OCI-LY7 (cell line): ENCODE results near the gene EIPR1. TPM values are rescaled to one million over a fixed set of nuclear protein-coding genes. Genes with fewer than 3 reads are reported as not detected.
"Not testable (repeated sequence)": the region's sequence is repeated elsewhere in the genome, so short reads cannot be mapped to it uniquely, and the experiment has no call there.

Experiments used
- BruUV-seq: library from RNA; stranded (reverse); fragments of 400-500 nt; replicated peaks from 2 replicates; lab custom pipeline; 2021; lab: Mats Ljungman, UMichigan
- CTCF ChIA-PET: fragments of 300-600 bp; sonication (Branson Sonifier 250); formaldehyde crosslinking; loops from one replicate; lab custom pipeline; 2022; ENCODE audit warnings: antibody characterized with exemption; ENCODE audit not compliant: unreplicated experiment; lab: Charles Lee
- POLR2A ChIA-PET: fragments of 300-600 bp; sonication (Branson Sonifier 250); formaldehyde crosslinking; loops from one replicate; lab custom pipeline; 2022; ENCODE audit warnings: antibody characterized with exemption; lab: Charles Lee
- DNase-seq: peaks from one replicate; pipeline ENCODE4 v3.0.0-alpha.2; 2015; ENCODE audit warnings: low spot score
- H2AFZ ChIP-seq: fragments of 200-600 bp; sonication (generic), shearing (Covaris generic); 2 replicates; pipeline ENCODE4 v1.6.1; 2014; ENCODE audit warnings: mild to moderate bottlenecking, antibody characterized with exemption, low read length, moderate library complexity
- H3K27ac ChIP-seq: fragments of 200-600 bp; sonication (generic); 2 replicates; pipeline ENCODE4 v1.5.1; 2014; ENCODE audit warnings: mixed run types, low read depth, mild to moderate bottlenecking, moderate library complexity, low read length, inconsistent platforms; ENCODE audit not compliant: poor library complexity, severe bottlenecking
- H3K36me3 ChIP-seq: fragments of 200-600 bp; sonication (generic); 2 replicates; pipeline ENCODE4 v1.6.1; 2014; ENCODE audit warnings: mild to moderate bottlenecking, antibody characterized with exemption, low read length, moderate library complexity, mixed read lengths; ENCODE audit not compliant: insufficient read depth
- H3K4me1 ChIP-seq: fragments of 200-600 bp; sonication (generic); 2 replicates; pipeline ENCODE4 v1.5.1; 2014; ENCODE audit warnings: mild to moderate bottlenecking, low read length; ENCODE audit not compliant: insufficient read depth, poor library complexity, severe bottlenecking
- H3K4me2 ChIP-seq: fragments of 200-600 bp; sonication (generic); 2 replicates; pipeline ENCODE4 v1.6.1; 2014; ENCODE audit warnings: mild to moderate bottlenecking, low read length
- H3K4me3 ChIP-seq: fragments of 200-600 bp; sonication (generic); 2 replicates; pipeline ENCODE4 v1.5.1; 2014; ENCODE audit warnings: mild to moderate bottlenecking, low read depth, low read length; ENCODE audit not compliant: poor library complexity, severe bottlenecking
- H3K79me2 ChIP-seq: fragments of 200-600 bp; sonication (generic); 2 replicates; pipeline ENCODE4 v1.6.1; 2016; ENCODE audit warnings: low read depth, mild to moderate bottlenecking, low read length, moderate library complexity, mixed read lengths; ENCODE audit not compliant: insufficient read depth
- H3K9me2 ChIP-seq: fragments of 200-600 bp; sonication (generic); 2 replicates; pipeline ENCODE4 v1.6.1; 2016; ENCODE audit warnings: mild to moderate bottlenecking, low read length, mixed read lengths; ENCODE audit not compliant: insufficient read depth
- H3K9me3 ChIP-seq: fragments of 200-600 bp; sonication (generic); 2 replicates; pipeline ENCODE4 v1.6.1; 2014; ENCODE audit warnings: mild to moderate bottlenecking, mixed run types, low read length, mixed read lengths
- H4K20me1 ChIP-seq: fragments of 200-600 bp; sonication (generic); 2 replicates; pipeline ENCODE4 v1.6.1; 2014; ENCODE audit warnings: mild to moderate bottlenecking, antibody characterized with exemption, low read length, moderate library complexity, mixed read lengths; ENCODE audit not compliant: insufficient read depth
- CTCF ChIP-seq: fragments of 200-600 bp; sonication (generic); conservative IDR thresholded peaks from 2 replicates; pipeline ENCODE4 v1.5.1; 2014; ENCODE audit warnings: mild to moderate bottlenecking, antibody characterized with exemption, low read length, moderate library complexity, mixed read lengths
- EZH2phosphoT487 ChIP-seq: fragments of 200-600 bp; sonication (generic); IDR thresholded peaks from 2 replicates; pipeline ENCODE4 v1.6.1; 2018; ENCODE audit warnings: low read depth, borderline replicate concordance, mild to moderate bottlenecking, mixed run types, antibody characterized with exemption, low read length, moderate library complexity, mixed read lengths
- intact Hi-C: fragments of 100-400 bp; cut with micrococcal nuclease; formaldehyde crosslinking; loops from one replicate; pipeline ENCODE4 v1.10.0; 2022; ENCODE audit not compliant: unreplicated experiment
- total RNA-seq, 2 experiments: library from RNA; depleted of rRNA in 1 of 2; stranded (reverse); fragments of >200 nt in 1 of 2; shearing (Covaris generic) in 1 of 2; gene quantifications; 2 replicates each; pipeline ENCODE4 v1.2.3, GENCODE V29; 2014 to 2022

Gene EIPR1
- total RNA-seq, 2 experiments from 2014 or later: 60.5 to 61.7 TPM

GRCh38 chr2:3377279-3377611, 373 bp downstream of the EIPR1 start:
- peaks cover 50% of the 10 kb centered on the region for H3K79me2 ChIP-seq

GRCh38 chr2:3376821-3377220, 797 bp downstream of the EIPR1 start:
- BruUV-seq: no TSS peak
- CTCF ChIA-PET: no interaction called here
- H3K27ac ChIP-seq: peak overlapping the region; percentile 69

More at GRCh38 chr2:3377279-3377611, 373 bp downstream of the EIPR1 start:
- DNase-seq: peak; percentile 56
- ChIA-PET CTCF (no interaction called here), POLR2A (interaction anchor here (0.8 to 1.4 kb wide), 3 partner anchors 10 to 48 kb away, joined by 3 to 4 read pairs (median 3); no protein-coding TSS in a partner anchor)
- Histone ChIP-seq H3K27ac (peak overlapping the region; percentile 69), H3K9me3 (no peaks in the 10 kb centered on the region), H3K4me3 (peak overlapping the region; percentile 96), H3K4me1 (peaks cover 28% of the 10 kb centered on the region), H3K4me2 (peak overlapping the region; percentile 79), H3K9me2 (no peaks in the 10 kb centered on the region), H4K20me1 (no peaks in the 10 kb centered on the region; the same call in 1 of the 2 replicates), H2AFZ (peak overlapping the region; percentile 79), H3K36me3 (peaks cover 19% of the 10 kb centered on the region)
- intact Hi-C loops: loop anchor here (5.0 kb wide), 2 partner anchors 140 to 225 kb away; partner anchors contain the start of gene ADI1
- TSS peak; percentile 73 for BruUV-seq
- TF ChIP-seq EZH2phosphoT487 (no peak), CTCF (no peak)

GRCh38 chr2:3369340-3370181, 8.1 kb downstream of the EIPR1 start:
- H4K20me1 ChIP-seq, H3K4me1 ChIP-seq, H2AFZ ChIP-seq, H3K27ac ChIP-seq, BruUV-seq, intact Hi-C loops, H3K9me2 ChIP-seq, H3K9me3 ChIP-seq, POLR2A ChIA-PET, H3K4me2 ChIP-seq, CTCF ChIA-PET, DNase-seq, H3K4me3 ChIP-seq: not testable (repeated sequence)
- Histone ChIP-seq H3K79me2 (peaks cover 33% of the 10 kb centered on the region), H3K36me3 (peaks cover 12% of the 10 kb centered on the region)

More at GRCh38 chr2:3376821-3377220, 797 bp downstream of the EIPR1 start:
- no peak for TF ChIP-seq EZH2phosphoT487
- TF ChIP-seq CTCF: no peak
- POLR2A ChIA-PET: interaction anchor here (0.7 to 1.4 kb wide), 5 partner anchors 10 to 48 kb away, joined by 3 to 4 read pairs (median 3); no protein-coding TSS in a partner anchor
- no peaks in the 10 kb centered on the region; the same call in 1 of the 2 replicates for H4K20me1 ChIP-seq
- peaks cover 49% of the 10 kb centered on the region for H3K79me2 ChIP-seq
- no peak overlapping the region; the same call in 1 of the 2 replicates for H2AFZ ChIP-seq
- H3K9me2 ChIP-seq: no peaks in the 10 kb centered on the region
- peak overlapping the region; percentile 79 for H3K4me2 ChIP-seq
- peak overlapping the region; percentile 96 for H3K4me3 ChIP-seq
- H3K36me3 ChIP-seq: peaks cover 14% of the 10 kb centered on the region
- intact Hi-C loops: loop anchor here (5.0 kb wide), 2 partner anchors 140 to 225 kb away; partner anchors contain the start of gene ADI1
- no peaks in the 10 kb centered on the region for H3K9me3 ChIP-seq
- H3K4me1 ChIP-seq: peaks cover 28% of the 10 kb centered on the region
- no peak for DNase-seq
